Dedifferentiated amniotic fluid mesenchymal stem cell (primary cell): ENCODE data around the gene RPL35.

ENCODE experiments used
- DNase-seq: peaks from one replicate; pipeline ENCODE4 v3.0.0-alpha.2; 2016; ENCODE audit errors: extremely low spot score

Gene RPL35

GRCh38 chr9:124820698-124821623 is 40.8 kb downstream of the RPL35 start:
- DNase-seq, result no peak

GRCh38 chr9:124818431-124819281 is 43.1 kb downstream of the RPL35 start:
- no peak for DNase-seq

- no peak for DNase-seq
Measured at GRCh38 chr9:124815601-124816000, 46.2 kb downstream of the RPL35 start.

- no peak for DNase-seq
Measured at GRCh38 chr9:124814164-124814535, 47.6 kb downstream of the RPL35 start.

- no peak for DNase-seq
Measured at GRCh38 chr9:124813501-124814163, 48.1 kb downstream of the RPL35 start.

GRCh38 chr9:124813041-124813440 is 48.7 kb downstream of the RPL35 start:
- DNase-seq, result no peak

- peak; percentile 72 for DNase-seq
Measured at GRCh38 chr9:124812441-124812876, 49.3 kb downstream of the RPL35 start.

GRCh38 chr9:124810663-124811355 is 50.9 kb downstream of the RPL35 start:
- peak; percentile 55 for DNase-seq

GRCh38 chr9:124809741-124810500 is 51.8 kb downstream of the RPL35 start:
- DNase-seq, result no peak

- DNase-seq, result no peak
Measured at GRCh38 chr9:124809211-124809610, 52.5 kb downstream of the RPL35 start.

- DNase-seq, result no peak
Measured at GRCh38 chr9:124808246-124808956, 53.4 kb downstream of the RPL35 start.
